Muscle of leg (tissue), 11 donors: Measurements from ENCODE around the gene CHKB. TPM values are rescaled to one million over a fixed set of nuclear protein-coding genes. Genes with fewer than 3 reads are reported as not detected.

Source experiments
- DNase-seq: peaks from one replicate; pipeline ENCODE4 v3.0.0; 2013
- H3K27ac ChIP-seq: one replicate; pipeline ENCODE4 v1.5.1; 2013; ENCODE audit warnings: mild to moderate bottlenecking, low read length, control low read depth
- H3K27me3 ChIP-seq: one replicate; pipeline ENCODE4 v1.6.1; 2013; ENCODE audit warnings: low read length; ENCODE audit not compliant: control insufficient read depth, insufficient read depth
- H3K36me3 ChIP-seq: one replicate; pipeline ENCODE4 v1.6.1; 2013; ENCODE audit warnings: low read length; ENCODE audit not compliant: control insufficient read depth, insufficient read depth
- H3K4me1 ChIP-seq: one replicate; pipeline ENCODE4 v1.6.1; 2013; ENCODE audit warnings: low read length; ENCODE audit not compliant: control insufficient read depth, insufficient read depth
- H3K4me3 ChIP-seq: one replicate; pipeline ENCODE4 v1.5.1; 2013; ENCODE audit warnings: low read length, control low read depth
- H3K9me3 ChIP-seq: replicated peaks from 2 replicates; pipeline ENCODE4 v1.6.1; 2013; ENCODE audit warnings: low read depth, low read length; ENCODE audit not compliant: control insufficient read depth
- WGBS: methylation state at CpG from one replicate; pipeline ENCODE4 v1.1.5; 2013; ENCODE audit warnings: missing lambda C conversion rate; ENCODE audit not compliant: insufficient coverage; 5-methylcytosine and 5-hydroxymethylcytosine counted together
- polyA plus RNA-seq, 8 donors: library from polyadenylated mRNA; unstranded; fragments of 120-200 nt; gene quantifications; one replicate each; pipeline versions ENCODE4 v1.2.1 to v1.2.3, GENCODE V29; 2013; ENCODE audit warnings: inconsistent platforms in 1 of 8, low replicate concordance in 1 of 8; ENCODE audit not compliant: insufficient read length in 8 of 8, insufficient read depth in 1 of 8
- total RNA-seq: library from RNA; stranded (reverse); fragments of 120-200 nt; gene quantifications from one replicate; pipeline ENCODE4 v1.2.4, GENCODE V29; 2013

CHKB gene
- total and polyA plus RNA-seq, 9 donors = 38.6 to 61.7 (median 47.5) TPM

- Histone ChIP-seq H3K4me1 (peaks cover 18% of the 10 kb centered on the region), H3K27ac (no peak overlapping the region), H3K4me3 (no peak overlapping the region), H3K36me3 (peaks cover 28% of the 10 kb centered on the region), H3K9me3 (no peaks in the 10 kb centered on the region), H3K27me3 (peaks cover 17% of the 10 kb centered on the region)
- WGBS = 81% methylated on average over 16 of the region's 26 CpGs
- DNase-seq = no peak
These were observed 8.9 kb downstream of the CHKB start for GRCh38 chr22:50573491-50574382.

GRCh38 chr22:50572965-50573364 is 9.7 kb downstream of the CHKB start:
- Histone ChIP-seq H3K36me3 (peaks cover 32% of the 10 kb centered on the region), H3K4me3 (no peak overlapping the region), H3K27ac (no peak overlapping the region), H3K27me3 (peaks cover 11% of the 10 kb centered on the region), H3K9me3 (no peaks in the 10 kb centered on the region), H3K4me1 (peaks cover 10% of the 10 kb centered on the region)
- WGBS = 90% methylated on average over 9 of the region's 11 CpGs
- DNase-seq = no peak

GRCh38 chr22:50571264-50572175 is 11.1 kb downstream of the CHKB start:
- no peak for DNase-seq
- Histone ChIP-seq H3K4me3 (no peak overlapping the region), H3K27ac (no peak overlapping the region), H3K9me3 (no peaks in the 10 kb centered on the region), H3K36me3 (peaks cover 32% of the 10 kb centered on the region), H3K27me3 (peaks cover 3% of the 10 kb centered on the region), H3K4me1 (no peaks in the 10 kb centered on the region)
- 85% methylated on average over 25 of the region's 26 CpGs for WGBS

- 86% methylated on average over 11 of the region's 12 CpGs for WGBS
- no peak overlapping the region for H3K4me3 ChIP-seq
- no peak overlapping the region for H3K27ac ChIP-seq
- H3K27me3 ChIP-seq = no peaks in the 10 kb centered on the region
- no peak for DNase-seq
- H3K9me3 ChIP-seq = no peaks in the 10 kb centered on the region
- no peaks in the 10 kb centered on the region for H3K4me1 ChIP-seq
- H3K36me3 ChIP-seq = peaks cover 32% of the 10 kb centered on the region
These were observed 11.8 kb downstream of the CHKB start for GRCh38 chr22:50570861-50571260.

GRCh38 chr22:50569896-50570535 is 12.6 kb downstream of the CHKB start:
- H3K27ac ChIP-seq = no peak overlapping the region

GRCh38 chr22:50569041-50569459 is 13.6 kb downstream of the CHKB start:
- Histone ChIP-seq H3K4me1 (no peaks in the 10 kb centered on the region), H3K27ac (no peak overlapping the region), H3K36me3 (peaks cover 29% of the 10 kb centered on the region), H3K9me3 (no peaks in the 10 kb centered on the region), H3K27me3 (peaks cover 2% of the 10 kb centered on the region), H3K4me3 (no peak overlapping the region)
- WGBS = 84% methylated on average over 6 of the region's 8 CpGs
- no peak for DNase-seq

More at GRCh38 chr22:50569896-50570535, 12.6 kb downstream of the CHKB start:
- H3K9me3 ChIP-seq = no peaks in the 10 kb centered on the region
- H3K4me3 ChIP-seq = no peak overlapping the region
- peaks cover 2% of the 10 kb centered on the region for H3K27me3 ChIP-seq
- peaks cover 32% of the 10 kb centered on the region for H3K36me3 ChIP-seq
- 81% methylated on average over 11 of the region's 13 CpGs for WGBS
- H3K4me1 ChIP-seq = no peaks in the 10 kb centered on the region
- DNase-seq = no peak

GRCh38 chr22:50568626-50569025 is 14.0 kb downstream of the CHKB start:
- Histone ChIP-seq H3K4me3 (no peak overlapping the region), H3K9me3 (no peaks in the 10 kb centered on the region), H3K27ac (no peak overlapping the region), H3K4me1 (peaks cover 3% of the 10 kb centered on the region), H3K27me3 (peaks cover 2% of the 10 kb centered on the region), H3K36me3 (peaks cover 26% of the 10 kb centered on the region)
- 64% methylated on average over 4 of the region's 7 CpGs for WGBS
- no peak for DNase-seq

- 76% methylated on average over 5 of the region's 7 CpGs for WGBS
- Histone ChIP-seq H3K27ac (no peak overlapping the region), H3K4me1 (peaks cover 10% of the 10 kb centered on the region), H3K27me3 (peaks cover 5% of the 10 kb centered on the region), H3K36me3 (peaks cover 26% of the 10 kb centered on the region), H3K9me3 (no peaks in the 10 kb centered on the region), H3K4me3 (no peak overlapping the region)
- DNase-seq = no peak
These were observed 14.9 kb downstream of the CHKB start for GRCh38 chr22:50567721-50568252.

GRCh38 chr22:50564289-50564688 is 18.4 kb downstream of the CHKB start:
- peaks cover 14% of the 10 kb centered on the region for H3K27me3 ChIP-seq
- H3K36me3 ChIP-seq = peaks cover 5% of the 10 kb centered on the region
- WGBS = 90% methylated on average over 10 of the region's 11 CpGs
- H3K4me3 ChIP-seq = no peak overlapping the region
- H3K9me3 ChIP-seq = no peaks in the 10 kb centered on the region
- peaks cover 10% of the 10 kb centered on the region for H3K4me1 ChIP-seq
- no peak for DNase-seq
- no peak overlapping the region for H3K27ac ChIP-seq
